ENCODE data around the gene PRKN. TPM values are rescaled to one million over a fixed set of nuclear protein-coding genes. Genes with fewer than 3 reads are reported as not detected.

Gene PRKN
- total RNA-seq, 2 donors from 2014 or later = 10.7 to 21.2 TPM

GRCh38 chr6:162713974-162714780 lies 13.4 kb downstream of the PRKN start:
- H3K27ac ChIP-seq = no peak overlapping the region
- 75% methylated on average over 13 of the region's 13 CpGs for WGBS
- H3K4me1 ChIP-seq (replicated peaks) = no peaks in the 10 kb centered on the region
- no peak for DNase-seq (ENCODE audit: low spot score)
- no peaks in the 10 kb centered on the region for H3K9me3 ChIP-seq
- TF ChIP-seq CTCF (IDR thresholded peaks at IDR 0.05) (no peak), POLR2A (IDR thresholded peaks at IDR 0.05) (no peak), POLR2AphosphoS5 (IDR thresholded peaks at IDR 0.05) (no peak)
- no peak overlapping the region for H3K4me3 ChIP-seq
- H3K36me3 ChIP-seq = no peaks in the 10 kb centered on the region
- H3K27me3 ChIP-seq (replicated peaks; ENCODE audit: insufficient read depth) = no peaks in the 10 kb centered on the region
- intact Hi-C loops (cut with DNase I) = no loop called here

DNA sequence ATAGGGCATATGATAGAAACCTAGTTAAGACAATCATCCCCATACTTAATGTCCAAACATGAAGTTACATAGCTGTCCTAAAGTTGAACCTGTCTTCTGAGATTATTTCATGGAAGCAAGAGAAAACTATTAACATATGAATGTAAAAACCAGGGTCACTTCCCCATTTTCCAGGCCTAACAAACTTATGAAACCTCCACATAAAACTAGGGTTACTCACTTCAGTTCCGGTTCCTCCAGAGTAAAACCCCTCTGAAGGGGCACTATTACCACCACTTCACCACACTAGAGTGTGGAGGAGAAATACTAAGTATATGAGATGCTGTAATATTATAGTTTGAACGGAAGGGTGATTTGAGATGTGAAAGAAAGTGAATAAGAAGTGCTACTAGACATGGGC lies 14.9 kb downstream of the PRKN start:
- intact Hi-C loops (cut with DNase I) = no loop called here
- no peaks in the 10 kb centered on the region for H3K27me3 ChIP-seq (replicated peaks; ENCODE audit: insufficient read depth)
- TF ChIP-seq POLR2AphosphoS5 (IDR thresholded peaks at IDR 0.05) (no peak), POLR2A (IDR thresholded peaks at IDR 0.05) (no peak), CTCF (IDR thresholded peaks at IDR 0.05) (no peak)
- H3K27ac ChIP-seq = no peak overlapping the region
- WGBS = 96% methylated on average over 2 of the region's 2 CpGs
- no peaks in the 10 kb centered on the region for H3K9me3 ChIP-seq
- DNase-seq (ENCODE audit: low spot score) = no peak
- no peaks in the 10 kb centered on the region for H3K36me3 ChIP-seq
- no peak overlapping the region for H3K4me3 ChIP-seq
- no peaks in the 10 kb centered on the region for H3K4me1 ChIP-seq (replicated peaks)

GRCh38 chr6:162711376-162711775 lies 16.2 kb downstream of the PRKN start:
- Histone ChIP-seq H3K4me3 (no peak overlapping the region), H3K27ac (no peak overlapping the region), H3K9me3 (no peaks in the 10 kb centered on the region), H3K4me1 (replicated peaks) (no peaks in the 10 kb centered on the region), H3K36me3 (no peaks in the 10 kb centered on the region), H3K27me3 (replicated peaks; ENCODE audit: insufficient read depth) (no peaks in the 10 kb centered on the region)
- intact Hi-C loops (cut with DNase I) = no loop called here
- WGBS = 91% methylated on average over 4 of the region's 4 CpGs
- TF ChIP-seq POLR2A (IDR thresholded peaks at IDR 0.05) (no peak), POLR2AphosphoS5 (IDR thresholded peaks at IDR 0.05) (no peak), CTCF (IDR thresholded peaks at IDR 0.05) (no peak)
- DNase-seq (ENCODE audit: low spot score) = no peak

- Histone ChIP-seq H3K9me3 (no peaks in the 10 kb centered on the region), H3K36me3 (no peaks in the 10 kb centered on the region), H3K4me1 (replicated peaks) (no peaks in the 10 kb centered on the region), H3K4me3 (no peak overlapping the region), H3K27me3 (replicated peaks; ENCODE audit: insufficient read depth) (no peaks in the 10 kb centered on the region), H3K27ac (no peak overlapping the region)
- WGBS = 100% methylated on average over 2 of the region's 2 CpGs
- DNase-seq (ENCODE audit: low spot score) = no peak
- intact Hi-C loops (cut with DNase I) = no loop called here
- TF ChIP-seq CTCF (IDR thresholded peaks at IDR 0.05) (no peak), POLR2A (IDR thresholded peaks at IDR 0.05) (no peak), POLR2AphosphoS5 (IDR thresholded peaks at IDR 0.05) (no peak)
Observed at GRCh38 chr6:162710936-162711335, 16.6 kb downstream of the PRKN start.

DNA sequence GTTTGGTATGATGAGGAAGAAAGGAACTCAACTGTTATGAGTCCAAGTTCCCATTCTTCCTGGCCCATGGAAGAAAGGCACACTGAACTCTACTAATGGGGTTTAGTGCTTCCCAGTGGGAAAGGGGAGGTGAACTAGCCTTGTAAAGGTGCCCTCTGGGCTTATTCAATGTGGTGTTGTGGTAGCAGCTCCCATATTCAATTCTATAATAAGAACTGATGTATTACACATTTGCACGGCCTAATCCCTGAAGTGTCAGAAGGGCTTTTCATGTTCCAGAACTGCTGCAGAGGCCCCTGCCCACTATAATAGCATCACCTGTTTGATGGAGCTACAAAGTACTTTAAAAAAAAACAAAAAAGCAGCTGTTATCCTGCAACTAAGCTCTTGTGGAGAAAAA lies 17.1 kb downstream of the PRKN start:
- no peak for DNase-seq (ENCODE audit: low spot score)
- no peak overlapping the region for H3K27ac ChIP-seq
- H3K9me3 ChIP-seq = no peaks in the 10 kb centered on the region
- no peaks in the 10 kb centered on the region for H3K4me1 ChIP-seq (replicated peaks)
- no peaks in the 10 kb centered on the region for H3K36me3 ChIP-seq
- H3K4me3 ChIP-seq = no peak overlapping the region
- 100% methylated on average over 1 of the region's 1 CpG for WGBS
- TF ChIP-seq POLR2A (IDR thresholded peaks at IDR 0.05) (no peak), POLR2AphosphoS5 (IDR thresholded peaks at IDR 0.05) (no peak), CTCF (IDR thresholded peaks at IDR 0.05) (no peak)
- intact Hi-C loops (cut with DNase I) = no loop called here
- H3K27me3 ChIP-seq (replicated peaks; ENCODE audit: insufficient read depth) = no peaks in the 10 kb centered on the region
